ENCODE measurements around the gene KIF12. TPM values are rescaled to one million over a fixed set of nuclear protein-coding genes. Genes with fewer than 3 reads are reported as not detected.
A peak's percentile ranks its signal among the peaks of the same experiment; 100 is the strongest.
"Not testable (repeated sequence)": the region's sequence is repeated elsewhere in the genome, so short reads cannot be mapped to it uniquely, and the experiment has no call there.

Gene KIF12
- polyA plus RNA-seq, 4 donors, result 156 to 211 (median 169) TPM

DNA sequence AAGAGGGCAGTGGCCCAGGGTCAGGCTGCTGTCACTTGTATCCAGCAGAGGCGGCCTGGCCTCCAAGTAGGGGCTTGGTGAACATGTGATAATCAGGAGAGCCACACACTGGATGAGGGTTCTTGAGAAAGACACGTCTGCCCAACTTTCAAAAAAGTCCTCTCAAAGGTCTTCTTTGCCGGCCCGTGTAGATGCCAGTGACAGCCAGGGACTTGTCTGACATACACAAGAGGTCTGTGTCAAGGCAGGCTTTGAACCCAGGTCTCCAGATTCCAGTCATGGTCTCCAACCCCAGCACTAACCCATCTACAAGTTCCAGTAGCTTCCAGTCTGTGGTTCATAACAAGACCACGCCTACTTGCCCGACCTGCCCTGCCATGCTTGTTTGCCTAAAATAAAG is 13.1 kb downstream of the KIF12 start:
- no peak for DNase-seq (ENCODE audit: low read depth in 4 of 4, low spot score in 3 of 4)

DNA sequence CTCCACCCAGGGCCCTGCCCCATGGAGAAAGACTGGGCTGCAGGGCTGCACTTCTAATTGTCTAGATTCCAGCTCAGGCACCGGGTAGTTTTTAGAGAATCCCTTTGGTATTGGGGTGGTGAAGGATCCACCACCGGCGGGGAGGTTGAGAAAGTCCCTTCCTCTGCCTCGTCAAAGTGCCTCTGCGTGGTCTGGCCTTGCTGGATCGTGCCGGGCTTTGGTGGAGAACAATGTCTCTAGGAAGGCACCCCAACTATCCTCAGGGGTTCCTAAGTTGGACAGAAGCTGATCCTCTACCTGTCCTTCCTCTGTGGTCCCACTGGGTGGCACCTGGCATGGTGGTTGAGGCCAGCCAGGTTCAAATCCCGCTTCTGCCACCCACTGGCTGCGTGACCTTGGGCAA is 13.7 kb downstream of the KIF12 start:
- DNase-seq (ENCODE audit: low read depth in 4 of 4, low spot score in 3 of 4), result no peak

DNA sequence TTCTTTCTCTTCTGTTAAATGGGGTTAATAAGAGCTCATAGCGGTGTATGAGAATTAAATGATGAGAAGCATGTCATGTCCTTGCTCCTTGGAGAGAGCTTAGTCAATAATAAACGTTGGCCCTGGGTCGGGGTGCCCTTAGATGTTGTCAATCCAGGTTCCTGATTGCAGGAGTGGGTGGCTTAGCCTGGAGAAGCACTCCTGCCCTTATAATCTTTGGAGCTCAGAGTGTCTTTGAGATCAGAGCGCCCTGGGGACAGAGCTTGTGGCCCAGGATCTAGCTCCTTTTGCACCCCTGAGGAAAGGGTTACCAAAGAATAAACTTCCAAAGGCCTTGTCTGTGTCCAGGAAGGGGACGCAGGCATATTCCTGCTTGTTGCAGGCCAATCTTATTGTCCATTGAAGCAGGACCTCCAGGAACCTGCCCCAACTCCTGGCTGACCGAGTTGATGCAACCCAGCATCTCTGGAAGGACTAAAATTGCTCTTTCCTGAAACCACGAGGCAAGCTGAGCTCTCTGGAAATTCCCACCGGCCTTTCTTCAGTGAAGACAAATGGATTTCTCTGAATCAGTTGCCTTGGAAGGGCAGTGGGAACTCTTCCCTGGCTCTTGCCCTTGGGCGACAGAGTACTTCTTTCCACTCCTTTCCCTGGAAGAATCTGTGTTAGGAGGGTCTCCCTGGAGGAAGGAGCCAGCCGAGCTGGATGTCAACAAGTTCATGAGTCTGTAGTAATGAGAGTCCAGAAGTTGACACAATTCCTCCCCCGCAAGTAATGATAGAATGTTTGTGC is 14.6 kb downstream of the KIF12 start:
- DNase-seq (ENCODE audit: low read depth in 4 of 4, low spot score in 3 of 4), result no peak

DNA sequence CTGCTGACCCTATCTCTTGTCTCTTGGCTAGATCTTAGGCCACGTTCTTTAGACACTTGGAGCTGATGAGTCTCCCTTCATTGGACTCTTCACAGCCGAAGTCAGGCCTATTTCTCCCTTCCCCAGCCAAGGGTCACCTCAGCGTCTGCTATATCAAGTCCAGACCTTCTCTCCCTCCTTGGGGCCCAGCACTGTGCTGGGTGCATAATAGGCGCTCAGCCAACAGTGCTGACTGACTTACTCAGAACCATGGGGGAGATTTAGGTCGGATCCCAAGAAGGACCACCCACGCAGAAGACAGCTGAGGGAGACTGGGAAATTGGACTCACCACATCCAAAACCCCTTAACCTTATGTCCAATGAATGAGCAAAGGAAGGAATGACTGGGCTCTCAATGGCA is 15.4 kb downstream of the KIF12 start:
- no peak for DNase-seq (ENCODE audit: low read depth in 4 of 4, low spot score in 3 of 4)

DNA sequence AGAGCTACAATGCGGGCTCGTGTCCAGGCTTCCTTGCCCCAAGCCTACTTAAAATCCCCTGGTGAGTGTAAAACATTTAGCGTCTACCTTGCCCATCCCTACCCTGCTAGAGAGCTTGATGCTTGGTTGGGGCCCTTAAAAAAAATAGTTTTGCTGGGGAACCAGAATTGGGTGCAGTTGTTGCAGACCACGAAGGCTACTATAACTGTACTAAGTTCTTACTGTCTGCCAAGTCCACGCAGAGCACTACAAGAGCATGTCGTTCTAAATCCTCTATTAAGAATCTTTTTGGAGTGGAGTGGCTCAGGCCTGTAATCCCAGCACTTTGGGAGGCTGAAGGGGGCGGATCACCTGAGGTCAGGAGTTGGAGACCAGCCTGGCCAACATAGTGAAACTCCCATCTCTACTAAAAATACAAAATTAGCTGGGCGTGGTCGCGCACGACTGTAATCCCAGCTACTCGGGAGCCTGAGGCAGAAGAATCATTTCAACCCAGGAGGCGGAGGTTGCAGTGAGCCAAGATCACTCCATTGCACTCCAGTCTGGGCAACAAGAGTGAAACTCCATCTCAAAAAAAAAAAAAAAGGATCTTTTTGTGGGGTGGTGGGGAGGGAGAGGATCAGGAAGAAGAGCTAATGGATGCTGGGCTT is 16.2 kb downstream of the KIF12 start:
- DNase-seq (ENCODE audit: low read depth in 4 of 4, low spot score in 3 of 4), result not testable (repeated sequence)

DNA sequence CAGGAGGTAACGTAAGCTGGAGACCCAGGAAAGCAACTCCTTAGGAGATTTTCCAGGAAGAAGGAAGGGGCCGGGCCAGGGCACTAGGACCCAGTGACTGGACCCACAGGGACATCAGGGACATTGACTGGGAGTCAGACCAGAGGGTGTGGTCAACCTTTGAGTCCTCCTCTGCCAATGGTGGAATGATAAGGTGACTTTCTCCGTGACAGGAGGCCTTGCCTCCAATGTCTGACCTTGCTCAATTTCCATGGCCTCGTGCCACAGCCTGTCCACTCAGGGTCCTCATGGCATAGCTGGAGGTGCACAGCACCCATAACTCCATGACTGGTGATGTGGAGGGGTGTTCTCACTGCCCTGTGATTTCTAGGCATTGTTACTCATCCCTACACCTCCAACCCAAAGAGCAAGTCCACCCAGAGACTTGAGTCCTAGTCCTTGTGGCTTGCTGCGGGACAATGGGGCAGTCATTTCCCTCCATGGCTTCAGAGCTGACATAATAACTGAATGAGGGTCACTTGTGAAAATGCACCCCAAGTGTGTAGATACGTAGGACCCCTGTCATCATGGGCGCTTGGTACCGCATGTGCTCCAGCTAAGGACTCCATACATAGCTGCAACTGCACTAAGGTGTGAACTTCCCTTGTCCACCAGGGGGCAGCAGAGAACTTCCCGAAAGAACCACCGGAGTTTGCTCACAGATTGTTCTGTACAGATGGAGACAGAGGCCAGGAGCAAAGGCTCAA is 16.9 kb downstream of the KIF12 start:
- peak; percentile 89 to 93 (median 92) for DNase-seq (ENCODE audit: low read depth in 4 of 4, low spot score in 3 of 4)

DNA sequence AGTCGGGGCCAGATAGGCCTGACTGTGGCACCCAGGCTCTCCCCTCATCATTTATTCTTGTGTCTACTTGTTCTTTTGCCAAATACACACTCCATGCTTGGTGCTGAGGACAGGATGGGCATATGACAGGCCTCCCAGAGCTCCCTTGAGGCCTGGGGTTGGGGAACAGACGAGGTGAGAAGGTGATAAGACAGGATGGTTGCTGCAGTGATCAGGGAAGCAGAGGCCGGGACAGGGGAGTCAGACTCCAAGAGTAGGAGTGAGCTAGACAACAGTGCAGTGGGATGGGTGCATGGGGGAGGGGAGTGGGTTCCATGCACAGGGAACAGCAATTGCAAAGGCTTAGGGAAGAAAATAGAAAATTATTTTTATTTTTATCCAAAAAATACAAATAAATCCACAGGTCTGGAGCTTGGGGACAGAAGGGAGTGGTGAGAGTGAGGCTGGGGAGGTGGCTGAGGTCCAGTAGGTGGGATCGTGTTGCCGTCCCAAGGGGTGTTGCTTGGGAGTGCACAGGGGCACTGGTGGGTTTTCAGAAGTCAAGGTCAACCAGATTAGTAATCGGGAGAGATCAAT is 17.6 kb downstream of the KIF12 start:
- no peak for DNase-seq (ENCODE audit: low read depth in 4 of 4, low spot score in 3 of 4)

DNA sequence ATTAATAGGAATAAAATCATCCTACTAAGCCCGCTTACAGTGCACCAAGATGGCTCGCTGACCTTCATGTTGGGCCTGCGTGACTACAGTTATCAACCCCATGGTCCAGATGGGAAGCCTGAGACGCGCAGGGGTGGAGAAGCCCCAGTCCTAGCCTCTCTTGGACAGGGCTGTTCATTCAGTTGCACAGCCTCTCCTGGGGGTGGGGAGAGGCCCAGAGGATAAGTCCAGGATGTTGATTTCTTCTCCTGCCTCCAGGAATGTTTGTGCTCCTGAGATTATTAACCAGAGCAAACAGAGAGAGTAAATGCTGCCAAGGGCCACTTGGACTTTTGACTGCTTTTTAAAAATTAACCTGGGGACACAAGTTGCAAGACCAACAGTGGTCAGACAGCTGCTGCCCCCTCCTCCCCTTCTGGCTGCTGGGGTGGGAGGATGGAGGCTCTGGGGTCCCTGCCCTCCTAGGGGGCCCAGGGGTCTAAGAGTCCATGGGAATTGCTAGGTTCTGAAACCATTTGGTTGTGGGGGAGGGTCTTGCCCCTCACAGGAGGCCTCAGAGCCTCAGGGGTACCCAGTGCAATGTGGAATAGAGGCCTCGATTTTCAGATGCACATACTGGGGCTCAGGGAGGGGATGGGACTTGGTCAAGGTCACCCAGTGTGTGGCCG is 18.2 kb downstream of the KIF12 start:
- DNase-seq (ENCODE audit: low read depth in 4 of 4, low spot score in 3 of 4), result peak in 2 of 4 donors; percentile 60 to 61

DNA sequence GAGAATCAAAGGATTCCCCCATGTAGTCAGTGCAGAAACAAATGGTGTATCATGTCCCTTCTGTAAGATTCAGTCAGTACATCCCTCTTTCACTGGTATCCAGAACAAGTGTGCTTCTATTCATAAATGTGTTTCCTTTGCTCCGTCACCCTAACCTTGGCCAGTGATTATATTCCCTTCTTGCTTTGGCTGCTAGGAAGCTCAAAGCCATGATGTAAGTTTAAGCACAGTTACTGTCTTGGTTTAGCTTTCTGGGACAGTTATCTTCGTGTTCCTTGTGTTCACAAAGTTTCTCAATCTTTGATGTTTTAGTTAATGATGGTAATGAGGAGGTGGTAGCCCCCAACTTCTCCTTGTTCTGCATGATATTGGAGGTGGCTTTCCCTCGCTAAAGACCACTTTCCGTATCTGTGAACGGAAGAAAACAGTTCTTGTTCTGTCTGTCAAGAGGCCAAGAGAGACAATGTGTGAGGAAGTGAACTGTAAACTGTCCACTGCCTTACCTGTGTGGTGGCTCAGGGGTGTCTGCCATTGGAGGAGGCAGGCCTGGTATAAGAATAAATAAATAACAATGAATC is 18.8 kb downstream of the KIF12 start:
- DNase-seq (ENCODE audit: low read depth in 4 of 4, low spot score in 3 of 4), result no peak

DNA sequence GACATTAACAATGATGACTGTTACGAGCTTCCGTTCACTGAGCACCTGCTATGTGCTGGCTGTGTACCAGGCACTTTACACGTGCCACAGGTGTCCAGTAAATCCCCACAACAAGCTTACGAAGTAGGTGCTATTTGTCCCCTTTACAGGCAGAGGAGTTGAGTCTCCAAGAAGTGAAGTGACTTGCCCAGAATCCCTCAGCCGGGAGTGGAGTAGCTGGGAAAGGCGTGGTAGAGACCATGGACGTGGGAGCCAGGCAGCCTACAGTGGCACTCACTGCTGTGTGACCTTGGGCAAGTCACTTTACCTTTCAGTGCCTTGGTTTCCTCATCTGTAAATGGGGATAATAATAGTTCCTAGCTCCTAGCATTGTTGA is 20.3 kb downstream of the KIF12 start:
- DNase-seq (ENCODE audit: low read depth in 4 of 4, low spot score in 3 of 4), result no peak

DNA sequence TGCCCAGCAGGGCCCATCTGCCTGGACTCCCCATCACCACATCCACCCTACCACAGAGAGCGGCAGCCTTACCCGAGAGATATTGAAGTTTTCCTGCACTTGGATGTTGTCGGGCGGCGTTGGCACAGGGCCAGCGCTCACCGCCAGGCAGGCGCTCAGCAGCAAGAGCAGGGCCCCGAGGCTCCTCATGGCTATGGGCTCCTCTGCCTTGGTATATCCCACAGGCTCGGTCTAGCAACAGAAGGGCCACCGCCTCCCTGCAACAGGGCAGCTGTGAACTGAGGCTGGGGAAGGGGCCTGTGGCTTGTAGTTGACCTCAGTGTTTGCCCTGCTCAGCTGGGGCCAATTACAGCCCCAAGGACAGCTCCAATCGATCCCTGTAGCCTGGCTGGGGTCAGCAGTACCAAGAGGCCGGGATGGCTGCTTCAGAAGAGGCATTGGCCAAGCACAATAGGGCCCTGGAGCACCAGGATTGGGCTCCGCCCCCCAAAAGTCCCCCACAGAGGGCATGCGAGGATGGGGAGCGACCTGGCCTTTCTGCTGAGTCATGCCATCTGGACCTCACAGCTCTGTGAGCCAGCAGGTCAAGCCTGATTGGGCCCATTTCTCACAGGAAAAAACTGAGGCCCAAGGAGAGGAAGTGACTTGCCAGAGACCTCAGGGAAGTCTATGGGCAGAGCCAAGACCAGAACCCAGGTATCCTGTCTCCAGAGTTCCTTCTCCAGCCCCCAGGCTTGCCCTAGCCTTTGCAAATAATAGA is 20.9 kb downstream of the KIF12 start, which contains the start of gene AMBP:
Gene AMBP, minus strand, starts transcription at position 280 of the 760 bp plus-strand sequence. Its CDS starts 91 bp downstream, at position 189.
- DNase-seq (ENCODE audit: low read depth in 4 of 4, low spot score in 3 of 4), result no peak

DNA sequence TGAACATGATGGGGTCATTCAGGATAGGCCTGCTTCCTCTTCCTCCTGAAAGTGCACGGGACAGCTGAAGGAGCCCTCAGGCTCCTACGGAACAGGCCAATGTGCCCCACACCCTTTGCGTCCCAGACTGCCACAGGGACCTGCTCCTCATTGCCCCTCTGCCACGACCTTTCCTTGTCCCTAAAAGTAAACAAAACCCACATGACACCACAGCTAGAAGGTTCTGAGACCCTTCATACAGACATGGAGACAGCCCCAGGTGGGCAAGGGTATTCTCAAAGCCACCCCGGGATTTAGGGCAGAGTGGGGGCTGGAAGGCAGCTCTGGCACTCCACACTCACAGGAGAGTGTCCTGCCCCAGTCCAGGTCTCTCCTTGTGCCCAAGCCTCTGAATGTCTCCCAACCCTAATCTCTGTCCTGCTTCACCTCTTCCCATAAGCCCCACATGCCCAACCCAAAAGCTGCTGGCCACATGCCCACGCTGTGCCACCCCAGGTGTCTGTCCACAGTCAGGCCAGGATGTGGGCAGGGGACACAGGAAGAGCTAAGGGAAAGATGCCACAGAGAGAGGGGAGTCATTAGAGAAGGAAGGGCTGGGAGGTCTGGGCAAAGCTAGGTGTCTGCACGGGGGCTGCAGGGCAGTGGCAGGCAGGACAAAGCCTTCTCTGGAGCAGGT is 21.8 kb downstream of the KIF12 start:
- no peak for DNase-seq (ENCODE audit: low read depth in 4 of 4, low spot score in 3 of 4)

DNA sequence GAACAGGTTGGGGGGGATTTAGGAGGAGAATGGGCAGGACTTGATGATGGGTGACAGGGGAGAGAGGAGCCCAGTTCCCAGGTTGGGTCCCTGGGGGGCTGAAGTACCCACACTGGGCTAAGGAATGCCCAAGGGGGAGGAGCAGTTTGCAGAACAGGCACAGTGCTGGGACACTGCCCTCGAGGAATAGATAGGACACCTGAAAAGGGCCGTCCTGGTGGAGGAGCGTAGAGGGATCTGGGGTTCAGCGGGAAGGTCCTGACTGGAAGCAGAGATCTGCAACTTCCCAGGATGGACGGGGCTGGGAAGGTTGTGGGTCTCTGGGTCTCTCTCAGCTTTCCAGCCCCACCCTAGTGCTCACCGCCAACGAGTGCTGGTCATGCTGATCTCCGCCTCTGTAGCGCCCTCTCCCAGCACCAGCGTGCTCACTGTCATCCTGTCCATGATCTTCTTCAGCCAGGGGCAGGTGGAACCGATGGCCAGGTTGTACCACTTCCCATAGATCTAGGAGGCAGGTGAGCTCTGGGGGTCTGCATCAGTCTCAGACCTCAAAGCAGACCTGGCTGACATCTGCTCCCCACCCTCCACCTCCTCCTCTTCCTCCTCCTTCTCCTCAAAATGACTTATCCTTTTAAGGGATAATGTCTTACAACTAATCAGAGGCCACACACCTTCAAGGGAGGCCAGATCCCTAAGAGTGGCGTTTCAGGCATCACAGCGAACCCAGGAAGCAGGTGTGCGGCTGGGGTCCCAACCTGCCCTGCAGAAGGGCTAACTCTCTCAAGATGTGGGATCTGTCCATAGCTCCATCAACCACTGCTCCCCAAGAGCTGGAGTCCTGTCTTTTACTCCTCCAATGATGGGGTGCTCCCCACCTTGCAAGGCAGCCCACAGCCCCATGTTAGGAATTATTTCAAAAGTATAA is 22.6 kb downstream of the KIF12 start:
- DNase-seq (ENCODE audit: low read depth in 4 of 4, low spot score in 3 of 4), result no peak

DNA sequence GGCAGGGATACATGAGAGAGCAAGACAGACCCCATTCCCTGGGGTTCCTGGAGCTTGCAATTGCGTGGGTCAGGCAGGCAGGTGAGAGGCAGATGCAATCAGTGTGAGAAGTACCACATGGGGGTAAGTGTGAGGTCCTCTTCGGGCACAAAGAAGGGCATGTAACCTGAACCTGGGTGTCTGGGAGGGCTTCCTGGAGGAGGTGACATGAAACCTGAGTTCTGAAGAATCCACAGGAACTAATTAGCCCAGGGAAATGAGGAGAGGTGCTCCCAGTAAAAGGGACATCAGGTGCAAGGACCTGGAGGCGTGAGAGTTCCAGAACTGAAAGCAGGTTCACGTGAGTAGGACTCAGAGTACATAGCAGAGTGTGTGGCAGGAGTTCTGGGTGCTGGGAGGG is 23.5 kb downstream of the KIF12 start:
- no peak for DNase-seq (ENCODE audit: low read depth in 4 of 4, low spot score in 3 of 4)

DNA sequence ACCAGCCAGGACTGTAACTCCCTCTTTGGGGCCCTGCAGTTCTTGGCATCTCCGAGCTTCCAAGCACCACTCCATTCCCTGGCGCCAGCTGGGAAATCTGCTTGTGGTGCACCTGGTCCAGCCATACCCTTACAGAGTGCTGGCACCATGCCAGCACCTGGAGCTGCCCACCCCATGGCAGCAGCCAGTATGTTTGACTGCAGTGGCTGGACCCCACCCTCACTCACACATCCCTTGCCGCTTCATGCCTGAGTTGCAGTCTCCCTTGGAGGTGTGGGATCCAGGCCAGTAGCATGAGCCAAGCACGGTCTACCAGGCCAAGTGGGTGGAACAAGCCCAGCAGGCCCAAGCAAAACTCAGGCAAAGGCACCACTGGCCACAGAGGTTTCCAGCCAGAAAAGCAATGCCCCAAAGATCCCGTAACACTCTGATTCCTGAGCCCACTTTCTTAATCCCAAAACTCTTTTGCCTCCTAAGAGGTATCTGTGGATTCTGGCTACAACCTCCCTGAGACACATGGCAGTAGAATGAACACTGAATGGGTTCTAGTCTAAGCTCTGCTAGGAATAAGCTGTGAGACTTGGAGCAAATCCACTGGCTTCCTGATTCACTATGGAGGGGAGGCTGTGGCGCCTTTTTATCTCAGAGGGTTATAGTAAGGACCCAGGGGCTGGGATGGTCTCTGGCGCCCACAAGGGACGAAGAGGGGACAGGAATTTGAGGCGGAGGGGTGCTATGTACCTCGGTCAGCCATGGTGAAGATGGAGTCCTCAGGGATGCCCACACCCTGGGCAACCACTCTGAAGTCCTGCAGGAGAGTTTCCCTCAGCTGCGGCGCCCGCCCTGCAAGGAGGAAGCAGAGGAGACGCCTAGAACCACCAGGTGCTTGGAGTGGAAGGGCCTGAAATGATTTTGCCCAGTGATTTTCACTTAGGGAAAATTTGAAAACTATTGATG is 26.6 kb downstream of the KIF12 start:
- no peak for DNase-seq (ENCODE audit: low read depth in 4 of 4, low spot score in 3 of 4)

DNA sequence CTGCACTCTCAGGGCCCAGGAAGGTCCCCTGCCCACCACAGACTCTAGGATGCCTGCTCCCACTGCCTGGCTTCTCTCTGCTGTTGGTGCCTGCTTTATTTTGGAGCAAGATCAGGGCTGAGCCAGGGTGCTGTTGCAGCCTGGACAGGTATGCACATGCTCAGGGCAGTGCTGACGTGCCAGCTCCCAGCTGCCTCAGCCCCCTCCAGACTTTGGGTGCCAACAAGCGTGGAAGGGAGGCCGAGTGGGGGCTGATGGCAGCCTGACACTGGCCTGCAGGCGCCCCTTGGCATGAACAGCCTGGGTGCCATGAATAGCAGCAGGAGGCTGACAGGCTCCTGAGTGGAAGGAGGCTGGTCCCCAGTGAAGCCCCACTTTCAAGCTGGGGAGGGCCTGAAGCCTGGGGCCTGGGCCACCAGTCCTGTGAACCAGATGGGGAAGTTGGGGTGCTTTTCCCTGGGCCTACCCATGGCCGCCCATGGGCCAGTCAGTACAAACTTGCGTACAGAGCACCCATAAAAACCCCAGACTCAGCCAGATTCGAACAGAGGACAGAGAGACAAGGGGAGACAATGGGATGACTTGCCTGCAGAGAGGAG is 27.8 kb downstream of the KIF12 start:
- no peak for DNase-seq (ENCODE audit: low read depth in 4 of 4, low spot score in 3 of 4)

All from right renal pelvis (tissue), 4 donors.